ENCODE data around the gene GET3. TPM values are rescaled to one million over a fixed set of nuclear protein-coding genes. Genes with fewer than 3 reads are reported as not detected.

GET3 gene
- total and polyA plus RNA-seq, 2 of the 13 experiments (the other 11 are each of a cell fraction or from before 2014, with no cell fraction given): 57.7 to 59.4 TPM

- TF ChIP-seq SNAPC4 (CRISPR knock-in tag; IDR thresholded peaks at IDR 0.05): peak; percentile 35; the same call in 1 of the 2 replicates
- no peak for TF ChIP-seq SOX6 (IDR thresholded peaks at IDR 0.05)
- peak; percentile 38; the same call in 1 of the 2 replicates for TF ChIP-seq SOX6 (CRISPR knock-in tag; IDR thresholded peaks at IDR 0.05)
- TF ChIP-seq ARID5B (CRISPR knock-in tag; IDR thresholded peaks at IDR 0.05): 0 out of 2 replicates have a peak, but pooled peaks have one; percentile 6
- peak; percentile 80; the same call in 1 of the 2 replicates for TF ChIP-seq CAMTA2 (CRISPR knock-in tag; IDR thresholded peaks at IDR 0.05; ENCODE audit: borderline replicate concordance)
- no peak for TF ChIP-seq BRCA1 (CRISPR knock-in tag; IDR thresholded peaks at IDR 0.05)
- 0 out of 2 replicates have a peak, but pooled peaks have one; percentile 64 for TF ChIP-seq ZBTB42 (CRISPR knock-in tag; IDR thresholded peaks at IDR 0.05)
- 0 out of 2 replicates have a peak, but pooled peaks have one; percentile 39 for TF ChIP-seq CC2D1A (CRISPR knock-in tag; IDR thresholded peaks at IDR 0.05)
- peak; percentile 57; the same call in 1 of the 2 replicates for TF ChIP-seq POLR2G (IDR thresholded peaks at IDR 0.05; ENCODE audit: low read depth, low read length)
- 0 out of 4 replicates have a peak, but pooled peaks of 1 of the 2 experiments have one; percentile 42 for TF ChIP-seq ATF4 (CRISPR knock-in tag; IDR thresholded peaks at IDR 0.05)
- no peak for TF ChIP-seq LCORL (IDR thresholded peaks at IDR 0.05)
- peak; percentile 43; the same call in 1 of the 2 replicates for TF ChIP-seq LCORL (CRISPR knock-in tag; IDR thresholded peaks at IDR 0.05)
- peak; percentile 62 for TF ChIP-seq POLR2AphosphoS5 (IDR thresholded peaks at IDR 0.05; ENCODE audit: low read depth, low read length)
- TF ChIP-seq ZNF572 (CRISPR knock-in tag; IDR thresholded peaks at IDR 0.05): 0 out of 2 replicates have a peak, but pooled peaks have one; percentile 28
These were observed 37.6 kb downstream of the GET3 start, which contains the start of gene HOOK2 (continued) for GRCh38 chr19:12774588-12775555.

All from HepG2 (cell line).